Vagina (tissue), 2 donors: ENCODE measurements around the gene L2HGDH. TPM values are rescaled to one million over a fixed set of nuclear protein-coding genes. Genes with fewer than 3 reads are reported as not detected.

ENCODE experiments used
- DNase-seq, 2 donors: peaks; one replicate each; pipeline ENCODE4 v3.0.0-alpha.2; 2017; ENCODE audit errors: extremely low spot score in 2 of 2
- H3K27ac ChIP-seq: fragments of 200-600 bp; sonication (generic); one replicate; pipeline ENCODE4 v1.5.1; 2019
- H3K27me3 ChIP-seq: fragments of 200-600 bp; sonication (generic); one replicate; pipeline ENCODE4 v1.5.1; 2019
- H3K36me3 ChIP-seq, 2 donors: fragments of 200-600 bp; sonication (generic); one replicate each; pipeline ENCODE4 v1.5.1; 2017 to 2019
- H3K4me1 ChIP-seq: fragments of 200-600 bp; sonication (generic); one replicate; pipeline ENCODE4 v1.5.1; 2019
- H3K4me3 ChIP-seq, 2 donors: fragments of 200-600 bp; sonication (generic); 1 replicate in 1 of 2; 2 replicates in 1 of 2; pipeline ENCODE4 v1.5.1; 2016 to 2019
- H3K9me3 ChIP-seq: fragments of 200-600 bp; sonication (generic); one replicate; pipeline ENCODE4 v1.5.1; 2019
- CTCF ChIP-seq, 3 experiments: fragments of 450-650 bp in 2 of 3; fragments of 200-600 bp in 1 of 3; sonication (generic) in 1 of 3; IDR thresholded peaks; one replicate each; pipeline ENCODE4 v1.5.1; 2017 to 2019; ENCODE audit warnings: antibody characterized with exemption in 3 of 3, mild to moderate bottlenecking in 2 of 3, moderate library complexity in 2 of 3
- POLR2A ChIP-seq, 2 donors: fragments of 450-650 bp; IDR thresholded peaks; one replicate each; pipeline ENCODE4 v1.6.1; 2017; ENCODE audit warnings: antibody characterized with exemption in 2 of 2, mild to moderate bottlenecking in 2 of 2, moderate library complexity in 2 of 2
- POLR2AphosphoS5 ChIP-seq, 2 donors: sonication (generic); formaldehyde crosslinking; IDR thresholded peaks; one replicate each; pipeline ENCODE4 v1.9.0; 2017; ENCODE audit warnings: antibody characterized with exemption in 2 of 2, mild to moderate bottlenecking in 2 of 2, low read depth in 1 of 2; ENCODE audit not compliant: insufficient read depth in 1 of 2
- intact Hi-C: fragments of 100-400 bp; cut with DNase I; formaldehyde crosslinking; loops from one replicate; pipeline ENCODE4 v1.15.1; 2023
- microRNA-seq: library from miRNA; unstranded; fragments of <30 nt; microRNA quantifications from one replicate; pipeline ENCODE4, GENCODE V29; 2017; ENCODE audit warnings: borderline number of aligned reads, borderline replicate concordance
- small RNA-seq: library from RNA; depleted of rRNA; stranded (forward); fragments of <200 nt; gene quantifications from one replicate; pipeline ENCODE3, GENCODE V24; 2016
- total RNA-seq: library from RNA; depleted of rRNA; stranded (reverse); fragments of >200 nt; gene quantifications from one replicate; pipeline ENCODE4 v1.2.3, GENCODE V29; 2016

L2HGDH gene
- total RNA-seq, 1 donor from 2014 or later, result 5.6 TPM

- TF ChIP-seq CTCF (IDR thresholded peaks at IDR 0.05) (no peak), POLR2AphosphoS5 (IDR thresholded peaks at IDR 0.05; ENCODE audit: insufficient read depth in 1 of 2, low read depth in 1 of 2) (no peak), POLR2A (IDR thresholded peaks at IDR 0.05) (no peak)
- Histone ChIP-seq H3K4me1 (peaks cover 28% of the 10 kb centered on the region), H3K36me3 (no peaks in the 10 kb centered on the region), H3K9me3 (no peaks in the 10 kb centered on the region), H3K27me3 (no peaks in the 10 kb centered on the region), H3K4me3 (no peak overlapping the region), H3K27ac (no peak overlapping the region)
- no peak for DNase-seq
- intact Hi-C loops, result no loop called here
Measured at GRCh38 chr14:50210074-50210473, 102.0 kb downstream of the L2HGDH start.

GRCh38 chr14:50198499-50198898 lies 113.5 kb downstream of the L2HGDH start:
- Histone ChIP-seq H3K27me3 (no peaks in the 10 kb centered on the region), H3K9me3 (no peaks in the 10 kb centered on the region), H3K4me3 (no peak overlapping the region), H3K4me1 (no peaks in the 10 kb centered on the region), H3K36me3 (peaks cover 0 to 22% of the 10 kb centered on the region in 2 donors), H3K27ac (no peak overlapping the region)
- no peak for DNase-seq
- intact Hi-C loops, result no loop called here
- TF ChIP-seq CTCF (IDR thresholded peaks at IDR 0.05), result no peak
- TF ChIP-seq POLR2A (IDR thresholded peaks at IDR 0.05), result no peak
- TF ChIP-seq POLR2AphosphoS5 (IDR thresholded peaks at IDR 0.05; ENCODE audit: insufficient read depth in 1 of 2, low read depth in 1 of 2), result no peak

GRCh38 chr14:50191499-50191898 lies 120.5 kb downstream of the L2HGDH start:
- no peak for TF ChIP-seq POLR2A (IDR thresholded peaks at IDR 0.05)
- TF ChIP-seq POLR2AphosphoS5 (IDR thresholded peaks at IDR 0.05; ENCODE audit: insufficient read depth in 1 of 2, low read depth in 1 of 2), result no peak
- no peak for TF ChIP-seq CTCF (IDR thresholded peaks at IDR 0.05)
- Histone ChIP-seq H3K9me3 (no peaks in the 10 kb centered on the region), H3K36me3 (peaks cover 0 to 21% of the 10 kb centered on the region in 2 donors), H3K4me1 (no peaks in the 10 kb centered on the region), H3K27ac (no peak overlapping the region), H3K27me3 (no peaks in the 10 kb centered on the region), H3K4me3 (no peak overlapping the region)
- DNase-seq, result no peak
- intact Hi-C loops, result no loop called here

Small RNAs within 50 kb of the gene (microRNA-seq; reads per million reads assigned to microRNA genes)
- not detected for gene MIR4504

Small RNAs within 50 kb of the gene (small RNA-seq; reads per million reads assigned to genes)
- not detected for gene MIR4504

Other genes with a start within 250 kb of the L2HGDH start
- 2.5 TPM for gene VCPKMT, start 195.7 kb downstream of the L2HGDH start, total RNA-seq
- 23.8 TPM for gene SOS2, start 80.7 kb downstream of the L2HGDH start, total RNA-seq
- gene DMAC2L, start 95 bp upstream of the L2HGDH start, total RNA-seq, result 31.4 TPM
- 30.7 TPM for gene CDKL1, start 84.7 kb upstream of the L2HGDH start, total RNA-seq
- 158 TPM for gene MAP4K5, start 220.3 kb upstream of the L2HGDH start, total RNA-seq
- 6.9 TPM for gene ATL1, start 247.9 kb upstream of the L2HGDH start, total RNA-seq